ENCODE data around the gene RPL21.

DNA sequence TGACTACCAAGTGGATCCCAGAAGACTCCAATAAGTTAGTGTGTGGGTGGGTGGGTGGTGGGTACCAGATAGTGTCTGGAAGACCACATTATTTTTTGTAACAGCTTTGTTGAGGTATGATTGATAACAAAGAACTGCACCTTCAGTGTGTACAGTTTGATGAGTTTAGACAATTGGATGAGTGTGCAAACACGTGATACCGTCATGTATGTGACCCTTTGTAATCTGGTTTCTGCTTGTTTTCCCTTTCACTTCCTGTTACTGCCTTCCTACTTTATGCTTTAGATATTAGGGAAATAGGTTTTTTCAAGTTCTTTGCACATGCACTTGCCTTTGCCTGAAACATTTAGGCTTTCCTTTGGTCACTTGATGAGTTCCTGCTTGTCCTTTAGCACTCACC is 8.5 kb downstream of the RPL21 start:
- TF ChIP-seq, protein P1, sequence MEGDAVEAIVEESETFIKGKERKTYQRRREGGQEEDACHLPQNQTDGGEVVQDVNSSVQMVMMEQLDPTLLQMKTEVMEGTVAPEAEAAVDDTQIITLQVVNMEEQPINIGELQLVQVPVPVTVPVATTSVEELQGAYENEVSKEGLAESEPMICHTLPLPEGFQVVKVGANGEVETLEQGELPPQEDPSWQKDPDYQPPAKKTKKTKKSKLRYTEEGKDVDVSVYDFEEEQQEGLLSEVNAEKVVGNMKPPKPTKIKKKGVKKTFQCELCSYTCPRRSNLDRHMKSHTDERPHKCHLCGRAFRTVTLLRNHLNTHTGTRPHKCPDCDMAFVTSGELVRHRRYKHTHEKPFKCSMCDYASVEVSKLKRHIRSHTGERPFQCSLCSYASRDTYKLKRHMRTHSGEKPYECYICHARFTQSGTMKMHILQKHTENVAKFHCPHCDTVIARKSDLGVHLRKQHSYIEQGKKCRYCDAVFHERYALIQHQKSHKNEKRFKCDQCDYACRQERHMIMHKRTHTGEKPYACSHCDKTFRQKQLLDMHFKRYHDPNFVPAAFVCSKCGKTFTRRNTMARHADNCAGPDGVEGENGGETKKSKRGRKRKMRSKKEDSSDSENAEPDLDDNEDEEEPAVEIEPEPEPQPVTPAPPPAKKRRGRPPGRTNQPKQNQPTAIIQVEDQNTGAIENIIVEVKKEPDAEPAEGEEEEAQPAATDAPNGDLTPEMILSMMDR (conservative IDR thresholded peaks at IDR 0.05 in 1 of 2, IDR thresholded peaks at IDR 0.05 in 1 of 2; ENCODE audit: low read depth in 1 of 2, low read length in 2 of 2) = no peak
- TF ChIP-seq EZH2 (IDR thresholded peaks at IDR 0.05; ENCODE audit: low read length, missing control alignments) = no peak

Data from fibroblast of lung (primary cell).